Stimulated activated CD8-positive, alpha-beta memory T cell treated with anti-CD3 and anti-CD28 coated beads, Interleukin-4, amount 100 ng/mL, for 4 hours (primary cell): ENCODE results near the gene RNU1-3.
"Not testable (repeated sequence)": the region's sequence is repeated elsewhere in the genome, so short reads cannot be mapped to it uniquely, and the experiment has no call there.

Experiments
- DNase-seq, 2 donors: peaks; one replicate each; pipeline ENCODE4 v3.0.0-alpha.2; 2020; ENCODE audit warnings: low read depth in 2 of 2, low spot score in 1 of 2

RNU1-3 gene

GRCh38 chr1:16639091-16640031, 27.4 kb downstream of the RNU1-3 start:
- DNase-seq, result not testable (repeated sequence)

GRCh38 chr1:16637941-16638778, 28.6 kb downstream of the RNU1-3 start:
- not testable (repeated sequence) for DNase-seq

- not testable (repeated sequence) for DNase-seq
These were observed 30.1 kb downstream of the RNU1-3 start for GRCh38 chr1:16636551-16637195.

- not testable (repeated sequence) for DNase-seq
These were observed 30.8 kb downstream of the RNU1-3 start for GRCh38 chr1:16635959-16636358.

- DNase-seq, result not testable (repeated sequence)
These were observed 33.0 kb downstream of the RNU1-3 start for GRCh38 chr1:16633540-16634282.

- not testable (repeated sequence) for DNase-seq
These were observed 34.5 kb downstream of the RNU1-3 start for GRCh38 chr1:16632044-16632850.

GRCh38 chr1:16631248-16632043, 35.3 kb downstream of the RNU1-3 start:
- no peak for DNase-seq

GRCh38 chr1:16630661-16631247, 36.0 kb downstream of the RNU1-3 start:
- DNase-seq, result no peak

GRCh38 chr1:16629916-16630530, 36.7 kb downstream of the RNU1-3 start:
- not testable (repeated sequence) for DNase-seq

GRCh38 chr1:16628361-16629111, 38.2 kb downstream of the RNU1-3 start:
- DNase-seq, result no peak

GRCh38 chr1:16626409-16626983, 40.3 kb downstream of the RNU1-3 start:
- DNase-seq, result not testable (repeated sequence)

GRCh38 chr1:16625497-16626408, 41.0 kb downstream of the RNU1-3 start:
- DNase-seq, result no peak

GRCh38 chr1:16623812-16624719, 42.7 kb downstream of the RNU1-3 start:
- DNase-seq, result not testable (repeated sequence)

- not testable (repeated sequence) for DNase-seq
These were observed 43.4 kb downstream of the RNU1-3 start for GRCh38 chr1:16623337-16623736.
